Esophagus squamous epithelium (tissue), 5 donors: Measurements from ENCODE around the gene TULP1. TPM values are rescaled to one million over a fixed set of nuclear protein-coding genes. Genes with fewer than 3 reads are reported as not detected.
A peak's percentile ranks its signal among the peaks of the same experiment; 100 is the strongest.

Source experiments
- DNase-seq: peaks from one replicate; lab custom pipeline; 2025; lab: John Stamatoyannopoulos, UW
- H3K27ac ChIP-seq, 4 donors: fragments of 200-600 bp; sonication (generic); one replicate each; pipeline ENCODE4 v1.5.1; 2016 to 2019; ENCODE audit warnings: mild to moderate bottlenecking in 1 of 4
- H3K27me3 ChIP-seq, 4 donors: fragments of 200-600 bp; sonication (generic); 1 replicate in 3 of 4; 2 replicates in 1 of 4; pipeline versions ENCODE4 v1.5.1 to v1.6.0; 2017 to 2021; ENCODE audit warnings: antibody characterized with exemption in 1 of 4
- H3K36me3 ChIP-seq, 3 donors: fragments of 200-600 bp; sonication (generic); one replicate each; pipeline ENCODE4 v1.5.1; 2016 to 2019
- H3K4me1 ChIP-seq, 3 donors: fragments of 200-600 bp; sonication (generic); one replicate each; pipeline ENCODE4 v1.5.1; 2017 to 2019
- H3K4me3 ChIP-seq, 4 donors: fragments of 200-600 bp; sonication (generic); 1 replicate in 3 of 4; 2 replicates in 1 of 4; pipeline ENCODE4 v1.5.1; 2016 to 2019; ENCODE audit warnings: mild to moderate bottlenecking in 2 of 4, moderate library complexity in 1 of 4
- H3K9me3 ChIP-seq, 3 donors: fragments of 200-600 bp; sonication (generic); one replicate each; pipeline ENCODE4 v1.5.1; 2016 to 2019
- CTCF ChIP-seq, 6 experiments: fragments of 450-650 bp in 4 of 6; fragments of 200-600 bp in 2 of 6; sonication (generic) in 2 of 6; IDR thresholded peaks; one replicate each; pipeline ENCODE4 v1.5.1; 2016 to 2019; ENCODE audit warnings: antibody characterized with exemption in 6 of 6, mild to moderate bottlenecking in 4 of 6, moderate library complexity in 4 of 6
- POLR2A ChIP-seq, 4 donors: fragments of 450-650 bp; IDR thresholded peaks; one replicate each; pipeline ENCODE4 v1.6.1; 2017; ENCODE audit warnings: antibody characterized with exemption in 4 of 4, mild to moderate bottlenecking in 4 of 4, moderate library complexity in 3 of 4
- WGBS, 2 donors: methylation state at CpG; one replicate each; pipeline ENCODE4 v1.1.5; 2018; 5-methylcytosine and 5-hydroxymethylcytosine counted together
- intact Hi-C: fragments of 100-400 bp; cut with DNase I; formaldehyde crosslinking; loops from one replicate; pipeline ENCODE4 v1.15.0; 2022
- total RNA-seq, 4 donors: library from RNA; depleted of rRNA; stranded (reverse); fragments of >200 nt; gene quantifications; one replicate each; pipeline ENCODE4 v1.1.0, GENCODE V29; 2016
- donor health status: DM: yes; HTN: yes; CAD: no.

TULP1 gene
- total RNA-seq, 4 donors from 2014 or later = not detected

- no peak for DNase-seq
- Histone ChIP-seq H3K36me3 (peaks cover 0 to 4% (median 0%) of the 10 kb centered on the region in 3 donors), H3K4me3 (peak overlapping the region in 3 of 4 donors; percentile 23 to 48 (median 25)), H3K27me3 (peaks cover 0 to 5% (median 0%) of the 10 kb centered on the region in 4 donors), H3K27ac (peak overlapping the region; percentile 95 to 99 (median 97)), H3K4me1 (peaks cover 83 to 100% (median 88%) of the 10 kb centered on the region in 3 donors), H3K9me3 (no peaks in the 10 kb centered on the region)
- no peak for TF ChIP-seq POLR2A (IDR thresholded peaks at IDR 0.05)
- no peak for TF ChIP-seq CTCF (IDR thresholded peaks at IDR 0.05)
- WGBS, 2 donors = 12 to 27% methylated on average over 8 to 9 of the region's 28 CpGs
- intact Hi-C loops = no loop called here
These were observed 22.5 kb downstream of the TULP1 start for GRCh38 chr6:35489995-35490791.

GRCh38 chr6:35489066-35489465 lies 23.6 kb downstream of the TULP1 start:
- peaks cover 77 to 100% (median 84%) of the 10 kb centered on the region in 3 donors for H3K4me1 ChIP-seq
- peaks cover 0 to 12% (median 0%) of the 10 kb centered on the region in 3 donors for H3K36me3 ChIP-seq
- no peaks in the 10 kb centered on the region for H3K9me3 ChIP-seq
- peak overlapping the region; percentile 86 to 99 (median 96) for H3K27ac ChIP-seq
- TF ChIP-seq POLR2A (IDR thresholded peaks at IDR 0.05) (no peak), CTCF (IDR thresholded peaks at IDR 0.05) (no peak)
- H3K27me3 ChIP-seq = peaks cover 0 to 5% (median 0%) of the 10 kb centered on the region in 4 donors
- no peak overlapping the region for H3K4me3 ChIP-seq
- intact Hi-C loops = no loop called here
- DNase-seq = no peak
- WGBS, 2 donors = 22 to 100% methylated on average over 1 of the region's 1 CpG

GRCh38 chr6:35488517-35488862 lies 24.2 kb downstream of the TULP1 start:
- no peaks in the 10 kb centered on the region for H3K9me3 ChIP-seq
- peaks cover 0 to 14% (median 0%) of the 10 kb centered on the region in 3 donors for H3K36me3 ChIP-seq
- no peak for TF ChIP-seq POLR2A (IDR thresholded peaks at IDR 0.05)
- no peak for TF ChIP-seq CTCF (IDR thresholded peaks at IDR 0.05)
- peak overlapping the region; percentile 91 to 99 (median 96) for H3K27ac ChIP-seq
- DNase-seq = no peak
- 60 to 72% methylated on average over 8 to 9 of the region's 9 CpGs for WGBS, 2 donors
- no peak overlapping the region for H3K4me3 ChIP-seq
- peaks cover 0 to 5% (median 0%) of the 10 kb centered on the region in 4 donors for H3K27me3 ChIP-seq
- intact Hi-C loops = no loop called here
- peaks cover 72 to 98% (median 80%) of the 10 kb centered on the region in 3 donors for H3K4me1 ChIP-seq

GRCh38 chr6:35487658-35488516 lies 24.8 kb downstream of the TULP1 start:
- Histone ChIP-seq H3K27ac (peak overlapping the region; percentile 91 to 99 (median 96)), H3K27me3 (peaks cover 0 to 5% (median 0%) of the 10 kb centered on the region in 4 donors), H3K9me3 (no peaks in the 10 kb centered on the region), H3K4me3 (no peak overlapping the region), H3K36me3 (peaks cover 0 to 20% (median 0%) of the 10 kb centered on the region in 3 donors), H3K4me1 (peaks cover 71 to 98% (median 80%) of the 10 kb centered on the region in 3 donors)
- intact Hi-C loops = no loop called here
- TF ChIP-seq CTCF (IDR thresholded peaks at IDR 0.05) (no peak), POLR2A (IDR thresholded peaks at IDR 0.05) (peak in 1 of 4 donors; percentile 18)
- WGBS, 2 donors = 18 to 45% methylated on average over 4 to 7 of the region's 9 CpGs
- DNase-seq = no peak
